GM20431 (cell line): ENCODE data around the gene ABCC6.
"Not testable (repeated sequence)": the region's sequence is repeated elsewhere in the genome, so short reads cannot be mapped to it uniquely, and the experiment has no call there.

Experiments used
- in situ Hi-C: fragments of 300-500 bp; cut with MseI, MboI; formaldehyde crosslinking; loops from one replicate; pipeline ENCODE4 v1.15.0; 2020; ENCODE audit warnings: low sequenced_read_pairs; ENCODE audit not compliant: unreplicated experiment

ABCC6 gene

GRCh38 chr16:16163571-16163970, 59.7 kb downstream of the ABCC6 start:
- in situ Hi-C loops = no loop called here

- in situ Hi-C loops = no loop called here
Observed at GRCh38 chr16:16163109-16163508, 60.2 kb downstream of the ABCC6 start.

GRCh38 chr16:16162591-16162990, 60.7 kb downstream of the ABCC6 start:
- in situ Hi-C loops = no loop called here

- in situ Hi-C loops = not testable (repeated sequence)
Observed at GRCh38 chr16:16161840-16162239, 61.5 kb downstream of the ABCC6 start.

GRCh38 chr16:16161319-16161718, 62.0 kb downstream of the ABCC6 start:
- in situ Hi-C loops = no loop called here

GRCh38 chr16:16159662-16160061, 63.6 kb downstream of the ABCC6 start:
- in situ Hi-C loops = no loop called here

GRCh38 chr16:16158741-16159374, 64.4 kb downstream of the ABCC6 start:
- in situ Hi-C loops = no loop called here

GRCh38 chr16:16158082-16158658, 65.1 kb downstream of the ABCC6 start:
- in situ Hi-C loops = no loop called here

- in situ Hi-C loops = no loop called here
Observed at GRCh38 chr16:16157166-16157565, 66.1 kb downstream of the ABCC6 start.

- in situ Hi-C loops = no loop called here
Observed at GRCh38 chr16:16155234-16155633, 68.1 kb downstream of the ABCC6 start.

- in situ Hi-C loops = no loop called here
Observed at GRCh38 chr16:16154281-16154951, 68.9 kb downstream of the ABCC6 start.

- in situ Hi-C loops = not testable (repeated sequence)
Observed at GRCh38 chr16:16153000-16153399, 70.3 kb downstream of the ABCC6 start.

- in situ Hi-C loops = no loop called here
Observed at GRCh38 chr16:16151315-16151714, 72.0 kb downstream of the ABCC6 start.

GRCh38 chr16:16150878-16151152, 72.5 kb downstream of the ABCC6 start:
- in situ Hi-C loops = no loop called here

GRCh38 chr16:16150117-16150877, 73.0 kb downstream of the ABCC6 start:
- in situ Hi-C loops = no loop called here

GRCh38 chr16:16149710-16150116, 73.6 kb downstream of the ABCC6 start:
- in situ Hi-C loops = no loop called here

- in situ Hi-C loops = no loop called here
Observed at GRCh38 chr16:16148755-16149154, 74.5 kb downstream of the ABCC6 start.

GRCh38 chr16:16148000-16148599, 75.2 kb downstream of the ABCC6 start:
- in situ Hi-C loops = not testable (repeated sequence)

GRCh38 chr16:16147316-16147999, 75.8 kb downstream of the ABCC6 start:
- in situ Hi-C loops = no loop called here
